Fibroblast of skin of left quadriceps (primary cell): ENCODE measurements around the gene BZW1.

Experiments
- DNase-seq, 2 experiments: peaks; one replicate each; pipeline ENCODE4 v3.0.0-alpha.2; 2013; ENCODE audit warnings: low read depth in 2 of 2

BZW1 gene

GRCh38 chr2:200811333-200812121, at the start of gene BZW1:
Gene BZW1 (plus strand): TSS chr2:200811910. CDS start chr2:200813218, 1,308 bp downstream.
- peak; percentile 96 for DNase-seq

- no peak for DNase-seq
Measured at GRCh38 chr2:200762127-200762526, 49.6 kb upstream of the BZW1 start.

GRCh38 chr2:200763422-200763821, 48.3 kb upstream of the BZW1 start:
- DNase-seq = no peak

GRCh38 chr2:200765139-200765951, 46.4 kb upstream of the BZW1 start:
- DNase-seq = peak; percentile 83 to 85

- no peak for DNase-seq
Measured at GRCh38 chr2:200765995-200766660, 45.6 kb upstream of the BZW1 start.

- no peak for DNase-seq
Measured at GRCh38 chr2:200767111-200767885, 44.4 kb upstream of the BZW1 start.

GRCh38 chr2:200770847-200771246, 40.9 kb upstream of the BZW1 start:
- DNase-seq = no peak

GRCh38 chr2:200772620-200773019, 39.1 kb upstream of the BZW1 start:
- no peak for DNase-seq

- no peak for DNase-seq
Measured at GRCh38 chr2:200773083-200773482, 38.6 kb upstream of the BZW1 start.

GRCh38 chr2:200774920-200775319, 36.8 kb upstream of the BZW1 start:
- no peak for DNase-seq

GRCh38 chr2:200777275-200777674, 34.4 kb upstream of the BZW1 start:
- no peak for DNase-seq

- no peak for DNase-seq
Measured at GRCh38 chr2:200778038-200778437, 33.7 kb upstream of the BZW1 start.

- DNase-seq = no peak
Measured at GRCh38 chr2:200779214-200779613, 32.5 kb upstream of the BZW1 start.

GRCh38 chr2:200781616-200782015, 30.1 kb upstream of the BZW1 start:
- no peak for DNase-seq

GRCh38 chr2:200782251-200782650, 29.5 kb upstream of the BZW1 start:
- no peak for DNase-seq

GRCh38 chr2:200784215-200784614, 27.5 kb upstream of the BZW1 start:
- DNase-seq = no peak

- no peak for DNase-seq
Measured at GRCh38 chr2:200786423-200786822, 25.3 kb upstream of the BZW1 start.

GRCh38 chr2:200786826-200787225, 24.9 kb upstream of the BZW1 start:
- peak in 1 of 2 experiments; percentile 38 for DNase-seq

- DNase-seq = peak; percentile 60
Measured at GRCh38 chr2:200787351-200788120, 24.2 kb upstream of the BZW1 start.

GRCh38 chr2:200788121-200788718, 23.5 kb upstream of the BZW1 start:
- DNase-seq = no peak
